IPS-18c (cell line): ENCODE data around the gene S100A7.
"Not testable (repeated sequence)": the region's sequence is repeated elsewhere in the genome, so short reads cannot be mapped to it uniquely, and the experiment has no call there.

Experiments used
- H3K4me3 ChIP-seq: 2 replicates; pipeline ENCODE4 v1.7.0; 2013; ENCODE audit warnings: low read depth, mild to moderate bottlenecking, low read length, moderate library complexity; ENCODE audit not compliant: insufficient read depth
- H3K9me3 ChIP-seq: one replicate; pipeline ENCODE4 v1.6.1; 2013; ENCODE audit warnings: mild to moderate bottlenecking, low read length, moderate library complexity; ENCODE audit not compliant: control insufficient read depth, insufficient read depth

Gene S100A7

GRCh38 chr1:153439273-153439672 lies 21.2 kb downstream of the S100A7 start:
- no peaks in the 10 kb centered on the region for H3K9me3 ChIP-seq
- H3K4me3 ChIP-seq = no peak overlapping the region

- no peaks in the 10 kb centered on the region for H3K9me3 ChIP-seq
- no peak overlapping the region for H3K4me3 ChIP-seq
Observed at GRCh38 chr1:153438599-153438998, 21.9 kb downstream of the S100A7 start.

GRCh38 chr1:153437236-153437635 lies 23.2 kb downstream of the S100A7 start:
- no peaks in the 10 kb centered on the region for H3K9me3 ChIP-seq
- no peak overlapping the region for H3K4me3 ChIP-seq

- Histone ChIP-seq H3K4me3 (no peak overlapping the region), H3K9me3 (no peaks in the 10 kb centered on the region)
Observed at GRCh38 chr1:153434746-153435455, 25.6 kb downstream of the S100A7 start.

- Histone ChIP-seq H3K4me3 (no peak overlapping the region), H3K9me3 (no peaks in the 10 kb centered on the region)
Observed at GRCh38 chr1:153432874-153433681, 27.4 kb downstream of the S100A7 start.

- H3K9me3 ChIP-seq = no peaks in the 10 kb centered on the region
- no peak overlapping the region for H3K4me3 ChIP-seq
Observed at GRCh38 chr1:153431928-153432327, 28.5 kb downstream of the S100A7 start.

GRCh38 chr1:153431427-153431826 lies 29.0 kb downstream of the S100A7 start:
- no peaks in the 10 kb centered on the region for H3K9me3 ChIP-seq

GRCh38 chr1:153431002-153431401 lies 29.4 kb downstream of the S100A7 start:
- no peak overlapping the region for H3K4me3 ChIP-seq
- H3K9me3 ChIP-seq = no peaks in the 10 kb centered on the region

More at GRCh38 chr1:153431427-153431826, 29.0 kb downstream of the S100A7 start:
- H3K4me3 ChIP-seq = no peak overlapping the region

GRCh38 chr1:153430561-153430960 lies 29.9 kb downstream of the S100A7 start:
- H3K4me3 ChIP-seq = no peak overlapping the region
- H3K9me3 ChIP-seq = no peaks in the 10 kb centered on the region

GRCh38 chr1:153430166-153430553 lies 30.3 kb downstream of the S100A7 start:
- H3K4me3 ChIP-seq = no peak overlapping the region
- no peaks in the 10 kb centered on the region for H3K9me3 ChIP-seq

- H3K4me3 ChIP-seq = no peak overlapping the region
- H3K9me3 ChIP-seq = no peaks in the 10 kb centered on the region
Observed at GRCh38 chr1:153429266-153430165, 30.9 kb downstream of the S100A7 start.

GRCh38 chr1:153428791-153429190 lies 31.7 kb downstream of the S100A7 start:
- Histone ChIP-seq H3K4me3 (no peak overlapping the region), H3K9me3 (no peaks in the 10 kb centered on the region)

GRCh38 chr1:153428073-153428638 lies 32.3 kb downstream of the S100A7 start:
- no peak overlapping the region for H3K4me3 ChIP-seq
- H3K9me3 ChIP-seq = no peaks in the 10 kb centered on the region

- Histone ChIP-seq H3K9me3 (no peaks in the 10 kb centered on the region), H3K4me3 (no peak overlapping the region)
Observed at GRCh38 chr1:153426809-153427208, 33.6 kb downstream of the S100A7 start.

- no peak overlapping the region for H3K4me3 ChIP-seq
- no peaks in the 10 kb centered on the region for H3K9me3 ChIP-seq
Observed at GRCh38 chr1:153422450-153423068, 37.9 kb downstream of the S100A7 start.

- H3K9me3 ChIP-seq = no peaks in the 10 kb centered on the region
- H3K4me3 ChIP-seq = no peak overlapping the region
Observed at GRCh38 chr1:153420306-153420705, 40.1 kb downstream of the S100A7 start.

GRCh38 chr1:153419436-153419793 lies 41.0 kb downstream of the S100A7 start:
- not testable (repeated sequence) for H3K9me3 ChIP-seq

More at GRCh38 chr1:153419436-153419793, 41.0 kb downstream of the S100A7 start:
- not testable (repeated sequence) for H3K4me3 ChIP-seq
